Stimulated activated CD8-positive, alpha-beta memory T cell treated with anti-CD3 and anti-CD28 coated beads, Interleukin-7, amount 100 ng/mL, for 1 hour (primary cell): ENCODE data around the gene GPRASP3.

Experiments used
- DNase-seq, 2 donors: peaks; one replicate each; pipeline ENCODE4 v3.0.0-alpha.2; 2020; ENCODE audit warnings: low read depth in 2 of 2

Gene GPRASP3

GRCh38 chrX:102765217-102765616 lies 44.7 kb downstream of the GPRASP3 start:
- no peak for DNase-seq

- DNase-seq: no peak
These were observed 45.3 kb downstream of the GPRASP3 start for GRCh38 chrX:102765809-102766208.

GRCh38 chrX:102767287-102767686 lies 46.7 kb downstream of the GPRASP3 start:
- no peak for DNase-seq

GRCh38 chrX:102768987-102769761 lies 48.6 kb downstream of the GPRASP3 start:
- DNase-seq: peak; percentile 58 to 64
